ENCODE data around the gene COX17. TPM values are rescaled to one million over a fixed set of nuclear protein-coding genes. Genes with fewer than 3 reads are reported as not detected.

COX17 gene, protein sequence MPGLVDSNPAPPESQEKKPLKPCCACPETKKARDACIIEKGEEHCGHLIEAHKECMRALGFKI
- 10 to 100 TPM; 83.6 to 86.7 TPM for total RNA-seq

- intact Hi-C loops (cut with micrococcal nuclease) = loop anchor here (10.0 kb wide), 2 partner anchors 212 to 382 kb away; partner anchors contain the start of genes ARHGAP31, POGLUT1 and TMEM39A
- peaks cover 36% of the 10 kb centered on the region for H3K4me1 Mint-ChIP-seq (ENCODE audit: low read depth)
- CTCF ChIA-PET = interaction anchor here (0.6 to 2.2 kb wide), 7 partner anchors 13 to 436 kb away, joined by 3 to 8 read pairs (median 3); partner anchors contain the start of gene B4GALT4
- POLR2A ChIA-PET = interaction anchor here (0.6 to 3.4 kb wide), 13 partner anchors 8 to 419 kb away, joined by 3 to 11 read pairs (median 4); partner anchors contain the start of genes ADPRH, TIMMDC1 and TMEM39A
- ATAC-seq = peak; percentile 88
- no peaks in the 10 kb centered on the region for H3K9me3 Mint-ChIP-seq
- no peak for TF ChIP-seq CTCF (IDR thresholded peaks at IDR 0.05)
- no peaks in the 10 kb centered on the region for H3K27me3 Mint-ChIP-seq
- H3K4me3 Mint-ChIP-seq = peak within 1 kb of the TSS; percentile 82
- peak; percentile 97 for DNase-seq
- peak within 1 kb of the TSS; percentile 96 for H3K27ac Mint-ChIP-seq
- peaks cover 34% of the 10 kb centered on the region for H3K36me3 Mint-ChIP-seq (ENCODE audit: low read depth)
These were observed at the start of gene COX17 for GRCh38 chr3:119676771-119677640. TSS of gene COX17 (minus strand) at chr3:119677406. CDS start at chr3:119677310, 96 bp downstream.

DNA sequence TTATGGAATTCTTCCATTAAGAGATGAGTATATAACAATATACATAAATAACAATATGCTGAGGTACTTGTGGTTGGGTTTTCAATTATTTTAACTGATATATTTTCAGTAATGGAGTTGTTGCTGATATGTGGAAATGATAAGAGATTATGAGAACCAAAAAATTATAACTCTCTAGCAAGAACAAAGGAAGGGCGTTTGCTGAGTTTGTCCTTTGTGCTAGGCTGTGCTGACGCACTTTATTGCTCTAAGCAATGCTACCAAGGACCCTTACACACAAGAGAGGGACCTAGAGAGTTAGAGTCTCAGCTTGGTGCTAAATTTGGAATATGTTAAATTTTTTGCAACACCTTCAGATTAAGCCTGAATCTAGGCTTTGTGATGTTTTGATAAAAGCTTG lies 49.7 kb upstream of the COX17 start:
- DNase-seq (no peak), ATAC-seq (no peak)
- Mint-ChIP-seq H3K27ac (no peak overlapping the region), H3K27me3 (no peaks in the 10 kb centered on the region), H3K9me3 (no peaks in the 10 kb centered on the region), H3K4me3 (no peak overlapping the region), H3K36me3 (ENCODE audit: low read depth) (no peaks in the 10 kb centered on the region), H3K4me1 (ENCODE audit: low read depth) (no peaks in the 10 kb centered on the region)
- TF ChIP-seq CTCF (IDR thresholded peaks at IDR 0.05) = no peak
- CTCF ChIA-PET = interaction anchor here (1.0 kb wide), 1 partner anchor 10 kb away, joined by 3 read pairs; no protein-coding TSS in a partner anchor
- POLR2A ChIA-PET = no interaction called here
- intact Hi-C loops (cut with micrococcal nuclease) = no loop called here

- DNase-seq = no peak
- Mint-ChIP-seq H3K27ac (no peak overlapping the region), H3K36me3 (ENCODE audit: low read depth) (no peaks in the 10 kb centered on the region), H3K4me3 (no peak overlapping the region), H3K4me1 (ENCODE audit: low read depth) (no peaks in the 10 kb centered on the region), H3K9me3 (no peaks in the 10 kb centered on the region), H3K27me3 (no peaks in the 10 kb centered on the region)
- intact Hi-C loops (cut with micrococcal nuclease) = no loop called here
- ChIA-PET POLR2A (no interaction called here), CTCF (interaction anchor here (0.9 to 1.8 kb wide), 3 partner anchors 9 to 33 kb away, joined by 3 to 4 read pairs (median 4); no protein-coding TSS in a partner anchor)
- ATAC-seq = no peak
- no peak for TF ChIP-seq CTCF (IDR thresholded peaks at IDR 0.05)
These were observed 45.8 kb upstream of the COX17 start for GRCh38 chr3:119723022-119723421.

DNA sequence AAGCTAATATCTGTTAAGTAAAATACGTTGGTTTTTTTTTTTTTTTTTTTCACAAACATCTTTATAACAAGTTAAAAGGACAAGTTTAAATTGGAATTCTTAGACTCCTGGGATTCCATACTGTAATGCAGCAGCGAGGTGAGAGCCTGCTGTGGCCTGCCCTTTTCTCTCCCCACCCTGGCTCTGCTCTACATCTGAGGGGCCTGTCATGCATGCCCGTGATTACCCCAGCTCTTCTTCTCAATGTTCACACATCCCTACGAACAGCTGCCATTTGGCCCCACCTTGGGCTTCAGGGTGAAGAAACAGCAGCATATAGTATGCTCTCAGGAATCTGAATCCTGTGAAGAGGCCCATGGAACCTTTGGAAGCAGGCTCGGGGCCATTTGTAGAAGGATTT lies 40.3 kb upstream of the COX17 start:
- ATAC-seq (no peak), DNase-seq (no peak)
- Mint-ChIP-seq H3K27ac (no peak overlapping the region), H3K4me3 (no peak overlapping the region), H3K9me3 (no peaks in the 10 kb centered on the region), H3K4me1 (ENCODE audit: low read depth) (no peaks in the 10 kb centered on the region), H3K27me3 (no peaks in the 10 kb centered on the region), H3K36me3 (ENCODE audit: low read depth) (no peaks in the 10 kb centered on the region)
- CTCF ChIA-PET = interaction anchor here (1.5 kb wide), 1 partner anchor 9 kb away, joined by 3 read pairs; no protein-coding TSS in a partner anchor
- TF ChIP-seq CTCF (IDR thresholded peaks at IDR 0.05) = no peak
- POLR2A ChIA-PET = interaction anchor here (0.7 kb wide), 1 partner anchor 11 kb away, joined by 3 read pairs; no protein-coding TSS in a partner anchor
- intact Hi-C loops (cut with micrococcal nuclease) = no loop called here

- no peak overlapping the region for H3K4me3 Mint-ChIP-seq
- no peak for TF ChIP-seq CTCF (IDR thresholded peaks at IDR 0.05)
- DNase-seq (no peak), ATAC-seq (no peak)
- H3K9me3 Mint-ChIP-seq = no peaks in the 10 kb centered on the region
- no peaks in the 10 kb centered on the region for H3K27me3 Mint-ChIP-seq
- ChIA-PET POLR2A (no interaction called here), CTCF (interaction anchor here (1.5 kb wide), 1 partner anchor 9 kb away, joined by 3 read pairs; no protein-coding TSS in a partner anchor)
- intact Hi-C loops (cut with micrococcal nuclease) = no loop called here
- no peaks in the 10 kb centered on the region for H3K4me1 Mint-ChIP-seq (ENCODE audit: low read depth)
- H3K36me3 Mint-ChIP-seq (ENCODE audit: low read depth) = no peaks in the 10 kb centered on the region
- no peak overlapping the region for H3K27ac Mint-ChIP-seq
These were observed 39.8 kb upstream of the COX17 start for GRCh38 chr3:119716998-119717397.

All from activated CD8-positive, alpha-beta T cell treated with anti-CD3 and anti-CD28 coated beads for 36 hours (primary cell).